ENCODE data around the gene FBRSL1. TPM values are rescaled to one million over a fixed set of nuclear protein-coding genes. Genes with fewer than 3 reads are reported as not detected.

Gene FBRSL1
- total and polyA plus RNA-seq, 9 of the 15 experiments (the other 6 are each of a cell fraction or from before 2014, with no cell fraction given) = 0.24 to 129 (median 7.3) TPM

GRCh38 chr12:132554845-132555630 lies 65.1 kb downstream of the FBRSL1 start (continued):
- TF ChIP-seq REST (IDR thresholded peaks at IDR 0.05; ENCODE audit: borderline replicate concordance) (peak; percentile 55; the same call in 1 of the 2 replicates), REST (CRISPR knock-in tag; IDR thresholded peaks at IDR 0.05; ENCODE audit: low read depth) (no peak), CTCF (IDR thresholded peaks at IDR 0.05 in 2 of 3, conservative IDR thresholded peaks at IDR 0.05 in 1 of 3; ENCODE audit: insufficient read depth in 2 of 3, low read depth in 1 of 3, low read length in 3 of 3) (peak; percentile 68 to 81 (median 77)), CTCFL (IDR thresholded peaks at IDR 0.05; ENCODE audit: borderline replicate concordance, insufficient read depth, low read depth, low read length, poor library complexity, severe bottlenecking) (peak; percentile 73), ATF3 (IDR thresholded peaks at IDR 0.05) (no peak), ATF3 (CRISPR knock-in tag; conservative IDR thresholded peaks at IDR 0.05) (no peak), SMAD4 (CRISPR knock-in tag; conservative IDR thresholded peaks at IDR 0.05) (0 out of 2 replicates have a peak, but pooled peaks have one; percentile 33), YY1 (IDR thresholded peaks at IDR 0.05; ENCODE audit: borderline replicate concordance in 1 of 3, control insufficient read depth in 1 of 3, extremely low read depth in 1 of 3, insufficient read depth in 3 of 3, insufficient read length in 1 of 3, insufficient replicate concordance in 2 of 3, low read depth in 1 of 3, low read length in 2 of 3) (peak; percentile 6 to 54 (median 23))
